Erythroblast (primary cell): ENCODE data around the gene PCBP2.

ENCODE experiments used
- GATA1 ChIP-seq: IDR thresholded peaks from 2 replicates; pipeline ENCODE4 v1.6.1; 2011; ENCODE audit warnings: low read depth, mild to moderate bottlenecking, control low read depth, low read length, moderate library complexity
- POLR2A ChIP-seq: IDR thresholded peaks from 2 replicates; pipeline ENCODE4 v1.6.1; 2011; ENCODE audit warnings: mild to moderate bottlenecking, low read length

DNA sequence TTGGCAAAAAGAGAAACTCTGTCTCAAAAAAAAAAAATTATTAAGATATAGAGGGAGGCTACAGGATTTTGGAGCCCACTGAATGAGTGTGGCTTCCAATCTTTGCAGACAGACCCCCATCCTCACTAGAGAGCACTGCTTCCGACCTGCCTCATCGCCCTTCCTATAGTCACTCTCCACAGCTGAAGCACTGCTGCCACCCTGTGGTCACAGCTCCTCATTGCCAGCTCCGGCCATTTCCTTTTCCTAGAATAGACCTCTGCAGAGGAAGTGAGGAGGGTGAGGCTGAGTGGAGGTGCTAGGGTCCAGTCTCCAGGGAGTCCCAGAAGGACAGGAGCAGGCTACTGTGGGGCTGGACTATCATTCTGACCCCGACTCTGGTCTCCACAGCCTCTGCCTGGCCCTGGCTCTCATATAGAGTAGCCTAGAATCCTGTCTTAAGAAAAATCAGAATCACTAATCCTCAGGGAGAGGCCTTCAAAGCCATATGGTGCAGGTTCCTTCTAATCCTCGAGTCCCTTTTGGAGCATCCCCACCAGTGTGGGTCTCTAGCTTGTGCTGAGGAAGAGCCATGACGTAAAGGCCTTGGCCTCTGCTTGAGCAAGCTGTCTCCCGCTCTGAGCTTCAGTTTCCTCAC lies 56.8 kb downstream of the PCBP2 start:
- TF ChIP-seq POLR2A (no peak), GATA1 (no peak)
